Mucosa of rectum (tissue), 2 donors: ENCODE data around the gene TIGD7.
"Not testable (repeated sequence)": the region's sequence is repeated elsewhere in the genome, so short reads cannot be mapped to it uniquely, and the experiment has no call there.

Source experiments
- H3K27ac ChIP-seq, 2 donors: one replicate each; pipeline ENCODE4 v1.7.0; 2013; ENCODE audit warnings: inconsistent platforms in 2 of 2, low read depth in 2 of 2, low read length in 2 of 2
- H3K27me3 ChIP-seq, 2 donors: one replicate each; pipeline ENCODE4 v1.7.0; 2013; ENCODE audit warnings: low read length in 2 of 2; ENCODE audit not compliant: control insufficient read depth in 2 of 2, insufficient read depth in 2 of 2
- H3K36me3 ChIP-seq, 2 donors: one replicate each; pipeline ENCODE4 v1.7.0; 2013; ENCODE audit warnings: low read length in 2 of 2; ENCODE audit not compliant: control insufficient read depth in 2 of 2, insufficient read depth in 2 of 2
- H3K4me1 ChIP-seq, 2 donors: one replicate each; pipeline ENCODE4 v1.7.0; 2013; ENCODE audit warnings: low read length in 2 of 2, mild to moderate bottlenecking in 1 of 2; ENCODE audit not compliant: control insufficient read depth in 2 of 2, insufficient read depth in 2 of 2
- H3K4me3 ChIP-seq, 2 donors: one replicate each; pipeline ENCODE4 v1.7.0; 2013; ENCODE audit warnings: low read length in 2 of 2
- H3K9ac ChIP-seq, 2 donors: one replicate each; pipeline ENCODE4 v1.7.0; 2013; ENCODE audit warnings: low read length in 2 of 2, low read depth in 1 of 2, mild to moderate bottlenecking in 1 of 2
- H3K9me3 ChIP-seq, 2 donors: one replicate each; pipeline ENCODE4 v1.7.0; 2013; ENCODE audit warnings: low read length in 2 of 2; ENCODE audit not compliant: control insufficient read depth in 2 of 2
- donor health status: healthy.
- donor health status: Normal muscosa, but diverticular disease.

TIGD7 gene

DNA sequence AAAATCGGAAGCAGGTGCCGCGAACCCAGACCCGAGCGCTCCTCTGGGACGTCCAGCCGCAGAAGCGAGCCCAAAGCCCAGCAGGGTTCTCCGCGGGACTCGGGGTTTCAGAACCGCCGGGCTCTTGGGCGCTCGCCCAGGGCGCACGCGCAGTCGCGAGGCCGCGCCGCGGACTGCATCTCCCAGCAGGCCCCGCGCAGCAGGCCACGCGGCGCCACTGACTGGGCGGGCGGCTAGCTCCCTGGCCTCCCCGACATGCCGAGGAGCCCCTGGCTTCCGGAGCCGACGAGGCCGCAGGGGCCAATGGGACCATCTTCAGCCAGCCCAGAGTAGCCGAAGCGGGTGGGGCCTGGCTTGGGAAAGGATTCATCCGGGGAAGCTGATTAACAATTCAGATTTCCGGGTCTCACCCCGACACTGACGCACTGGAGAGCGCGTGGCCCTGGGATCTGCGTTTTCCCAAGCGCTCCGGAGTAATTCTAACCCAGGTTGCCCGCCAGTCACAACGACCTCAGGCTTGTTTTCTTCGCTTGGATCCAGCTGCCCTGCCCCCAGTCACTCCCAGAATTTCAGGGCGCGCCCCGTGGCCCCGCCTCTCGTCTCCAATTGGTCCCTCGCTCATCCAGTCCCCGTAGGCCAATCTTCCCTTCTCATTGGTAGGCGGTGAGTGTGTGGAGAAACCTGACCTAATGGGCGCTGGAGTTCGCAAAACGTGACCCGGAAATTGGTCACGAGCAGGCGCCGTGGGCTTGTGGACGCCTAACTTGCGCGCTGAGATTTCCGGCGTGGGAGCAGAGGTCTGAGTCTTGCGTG, 22.3 kb downstream of the TIGD7 start, which contains the start of gene ZNF263:
ZNF263 (plus strand) TSS at position 762 of the 813 bp plus-strand sequence. CDS start 328 bp downstream, outside the sequence.
- H3K4me3 ChIP-seq: peak within 1 kb of the TSS; percentile 93 to 94

DNA sequence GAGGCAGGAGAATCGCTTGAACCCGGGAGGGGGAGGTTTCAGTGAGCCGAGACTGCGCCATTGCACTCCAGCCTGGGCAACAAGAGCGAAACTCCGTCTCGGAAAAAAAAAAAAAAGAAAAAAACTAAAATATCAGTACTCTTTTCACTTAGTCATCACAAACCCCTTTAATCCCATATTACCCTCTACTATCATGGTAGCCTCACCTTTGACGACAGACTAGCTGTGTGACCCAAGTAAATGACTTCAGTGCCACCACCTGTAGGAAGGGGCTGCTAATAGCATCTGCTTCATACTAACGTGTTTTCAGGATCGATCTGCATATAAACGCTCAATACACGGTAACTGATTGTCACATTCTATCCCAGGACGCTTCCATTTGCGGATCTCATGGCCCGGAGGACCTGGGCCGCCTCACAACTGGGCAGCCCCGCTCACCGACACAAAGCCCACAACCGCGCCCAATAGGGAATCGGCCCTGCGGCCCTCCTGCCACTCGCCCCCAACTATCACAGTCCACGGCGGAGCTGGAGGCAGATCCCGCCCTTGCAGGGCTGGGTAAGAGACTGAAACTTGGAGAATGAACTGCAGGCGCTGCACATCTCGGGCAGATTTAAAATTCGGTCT, 23.0 kb downstream of the TIGD7 start:
- Histone ChIP-seq H3K9ac (peak overlapping the region; percentile 91 to 98), H3K9me3 (peaks cover 4 to 10% of the 10 kb centered on the region in 2 donors), H3K4me1 (peaks cover 9 to 15% of the 10 kb centered on the region in 2 donors), H3K36me3 (peaks cover 18 to 19% of the 10 kb centered on the region in 2 donors), H3K27me3 (no peaks in the 10 kb centered on the region), H3K27ac (peak overlapping the region; percentile 100), H3K4me3 (peak overlapping the region; percentile 93 to 94)

More for the DNA sequence above, 22.3 kb downstream of the TIGD7 start, which contains the start of gene ZNF263:
- no peaks in the 10 kb centered on the region for H3K27me3 ChIP-seq
- H3K4me1 ChIP-seq: peaks cover 9 to 15% of the 10 kb centered on the region in 2 donors
- H3K36me3 ChIP-seq: peaks cover 19 to 23% of the 10 kb centered on the region in 2 donors
- peak within 1 kb of the TSS; percentile 100 for H3K27ac ChIP-seq
- H3K9me3 ChIP-seq: peaks cover 4 to 10% of the 10 kb centered on the region in 2 donors
- peak within 1 kb of the TSS; percentile 91 to 98 for H3K9ac ChIP-seq

DNA sequence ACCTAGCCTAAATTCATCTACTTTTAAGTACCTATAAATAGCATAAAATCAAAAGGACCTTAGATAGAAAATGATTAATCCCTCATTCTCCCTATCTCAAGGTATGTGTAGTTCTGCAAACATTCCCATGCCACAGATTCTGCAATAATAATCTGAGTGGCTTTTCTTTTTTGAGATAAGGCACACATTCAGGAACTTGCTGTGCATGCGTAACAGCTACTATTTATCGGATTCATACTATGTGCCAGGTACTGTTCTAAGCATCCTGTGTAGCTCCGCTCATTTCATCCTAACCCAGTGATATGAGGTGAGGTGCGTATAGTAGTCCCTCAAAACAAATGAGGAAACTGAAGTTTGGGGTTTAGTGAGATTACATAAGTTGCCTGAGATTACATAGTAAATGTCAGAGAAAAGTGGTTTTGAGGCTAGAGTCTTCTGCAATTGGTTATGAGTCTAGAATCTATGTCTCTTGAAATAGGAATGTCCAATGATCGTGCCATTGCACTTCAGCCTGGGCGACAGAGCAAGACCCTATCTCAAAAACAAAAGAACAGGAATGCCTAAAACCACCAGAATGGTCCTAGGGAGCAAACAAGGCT, 23.9 kb downstream of the TIGD7 start:
- Histone ChIP-seq H3K27ac (no peak overlapping the region), H3K36me3 (peaks cover 12% of the 10 kb centered on the region in 2 donors), H3K27me3 (no peaks in the 10 kb centered on the region), H3K9ac (no peak overlapping the region), H3K4me3 (no peak overlapping the region), H3K9me3 (peaks cover 2 to 3% of the 10 kb centered on the region in 2 donors), H3K4me1 (peaks cover 9 to 15% of the 10 kb centered on the region in 2 donors)

DNA sequence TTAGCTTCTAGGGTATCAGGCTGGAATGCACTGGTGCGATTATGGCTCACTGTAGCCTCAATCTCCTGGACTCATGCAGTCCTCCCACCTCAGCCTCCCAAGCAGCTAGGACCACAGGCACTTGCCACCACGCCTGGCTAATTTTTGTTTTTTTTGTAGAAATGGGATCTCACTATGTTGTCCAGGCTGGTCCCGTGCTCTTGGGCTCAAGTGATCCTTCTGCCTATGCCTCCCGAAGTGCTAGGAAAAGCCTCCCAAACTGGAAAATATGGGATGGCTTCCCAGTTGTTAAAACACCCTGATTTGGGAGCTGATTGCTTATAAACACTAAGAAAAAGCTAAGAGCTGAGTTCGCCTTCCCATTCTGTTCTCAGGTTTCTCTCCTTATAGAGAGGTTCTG, 28.6 kb downstream of the TIGD7 start:
- Histone ChIP-seq H3K9ac (no peak overlapping the region), H3K4me3 (no peak overlapping the region), H3K27me3 (no peaks in the 10 kb centered on the region), H3K9me3 (no peaks in the 10 kb centered on the region), H3K27ac (no peak overlapping the region), H3K36me3 (no peaks in the 10 kb centered on the region), H3K4me1 (no peaks in the 10 kb centered on the region)

DNA sequence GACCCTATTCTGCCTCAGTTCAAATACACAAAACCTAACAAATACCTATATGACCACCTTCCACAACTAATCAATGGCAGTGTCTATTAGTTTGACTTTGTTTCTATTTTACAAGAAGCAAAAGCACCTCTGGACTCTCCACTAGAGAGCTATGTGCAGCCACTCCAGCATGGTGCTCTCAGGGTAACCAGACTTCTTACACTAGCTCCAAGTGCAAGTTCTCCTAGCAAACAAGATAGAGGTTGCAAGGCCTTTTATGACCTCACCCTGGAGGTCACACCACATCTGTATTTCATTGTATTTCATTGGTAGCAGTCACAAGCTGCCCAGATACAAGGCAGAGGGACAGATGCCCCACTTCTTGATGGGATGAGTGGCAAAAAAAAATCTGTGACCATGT, 30.3 kb downstream of the TIGD7 start:
- no peaks in the 10 kb centered on the region for H3K9me3 ChIP-seq
- no peak overlapping the region for H3K9ac ChIP-seq
- no peak overlapping the region for H3K27ac ChIP-seq
- no peak overlapping the region for H3K4me3 ChIP-seq
- H3K36me3 ChIP-seq: no peaks in the 10 kb centered on the region
- no peaks in the 10 kb centered on the region for H3K27me3 ChIP-seq
- H3K4me1 ChIP-seq: no peaks in the 10 kb centered on the region

DNA sequence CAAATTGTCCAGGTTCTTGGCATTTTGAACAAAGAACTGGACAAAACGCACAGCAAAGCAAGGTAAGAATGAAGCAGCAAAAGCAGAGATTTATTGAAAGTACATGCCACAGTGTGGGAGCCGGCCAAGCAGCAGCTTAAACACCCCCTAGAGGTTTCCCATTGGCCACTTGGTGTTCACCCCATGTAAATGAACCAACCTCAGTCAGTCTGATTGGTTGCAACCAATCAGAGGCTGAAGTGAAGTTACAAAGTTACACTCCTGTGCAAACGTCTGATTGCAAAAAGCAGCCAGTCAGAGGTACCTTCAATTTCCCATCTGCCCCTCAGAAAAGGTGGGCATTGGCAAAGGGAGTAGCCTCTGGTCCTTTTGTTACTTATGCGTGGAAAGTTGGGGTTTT, 30.7 kb downstream of the TIGD7 start:
- no peaks in the 10 kb centered on the region for H3K36me3 ChIP-seq
- no peak overlapping the region for H3K27ac ChIP-seq
- no peaks in the 10 kb centered on the region for H3K27me3 ChIP-seq
- H3K4me1 ChIP-seq: no peaks in the 10 kb centered on the region
- H3K9ac ChIP-seq: no peak overlapping the region
- H3K9me3 ChIP-seq: no peaks in the 10 kb centered on the region
- H3K4me3 ChIP-seq: no peak overlapping the region

DNA sequence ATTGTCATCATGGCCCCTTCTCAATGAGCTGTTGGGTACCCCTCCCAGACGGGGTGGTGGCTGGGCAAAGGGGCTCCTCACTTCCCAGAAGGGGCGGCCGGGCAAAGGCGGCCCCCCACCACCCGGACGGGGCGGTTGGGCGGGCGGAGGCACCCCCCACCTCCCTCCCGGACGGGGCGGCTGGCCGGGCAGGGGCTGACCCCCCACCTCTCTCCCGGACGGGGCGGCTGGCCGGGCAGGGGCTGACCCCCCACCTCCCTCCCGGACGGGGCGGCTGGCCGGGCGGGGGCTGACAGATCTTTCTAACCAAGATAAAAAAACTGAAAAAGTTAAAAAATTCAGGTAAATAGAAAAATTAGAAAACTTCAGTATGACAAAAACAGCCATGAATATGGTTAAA, 33.9 kb downstream of the TIGD7 start:
- not testable (repeated sequence) for H3K4me3 ChIP-seq, H3K4me1 ChIP-seq, H3K27me3 ChIP-seq, H3K9ac ChIP-seq, H3K27ac ChIP-seq, H3K9me3 ChIP-seq, H3K36me3 ChIP-seq

DNA sequence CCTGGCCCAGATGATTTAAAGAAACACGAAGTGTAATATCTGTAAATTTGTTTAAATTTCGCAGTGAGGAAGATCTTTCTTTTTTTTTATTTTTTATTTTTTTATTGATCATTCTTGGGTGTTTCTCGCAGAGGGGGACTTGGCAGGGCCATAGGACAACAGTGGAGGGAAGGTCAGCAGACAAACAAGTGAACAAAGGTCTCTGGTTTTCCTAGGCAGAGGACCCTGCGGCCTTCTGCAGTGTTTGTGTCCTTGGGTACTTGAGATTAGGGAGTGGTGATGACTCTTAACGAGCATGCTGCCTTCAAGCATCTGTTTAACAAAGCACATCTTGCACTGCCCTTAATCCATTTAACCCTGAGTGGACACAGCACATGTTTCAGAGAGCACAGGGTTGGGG, 34.5 kb downstream of the TIGD7 start:
- not testable (repeated sequence) for H3K9me3 ChIP-seq, H3K4me3 ChIP-seq, H3K27me3 ChIP-seq, H3K4me1 ChIP-seq, H3K36me3 ChIP-seq, H3K27ac ChIP-seq, H3K9ac ChIP-seq

DNA sequence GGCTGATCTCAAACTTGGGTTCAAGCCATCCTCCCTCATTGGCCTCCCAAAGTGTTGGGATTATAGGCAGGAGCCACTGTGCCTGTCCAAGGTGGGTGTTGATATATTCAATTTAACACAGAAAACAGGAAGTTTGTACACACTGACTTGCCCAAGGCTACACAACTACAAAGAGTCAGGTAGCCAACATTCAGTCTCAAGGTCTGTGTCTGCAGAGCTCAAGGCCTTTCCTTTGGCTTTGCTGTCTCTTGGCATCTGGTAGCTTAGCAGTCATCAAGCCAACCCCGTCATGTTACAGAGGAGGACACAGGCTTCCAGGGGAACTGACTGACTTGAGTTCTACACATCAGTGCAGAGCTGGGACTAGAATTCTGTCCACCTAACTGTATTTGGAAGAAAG, 36.9 kb downstream of the TIGD7 start:
- no peak overlapping the region for H3K9ac ChIP-seq
- H3K4me3 ChIP-seq: no peak overlapping the region
- peaks cover 4 to 5% of the 10 kb centered on the region in 2 donors for H3K36me3 ChIP-seq
- peaks cover 5 to 7% of the 10 kb centered on the region in 2 donors for H3K4me1 ChIP-seq
- H3K9me3 ChIP-seq: no peaks in the 10 kb centered on the region
- no peak overlapping the region for H3K27ac ChIP-seq
- no peaks in the 10 kb centered on the region for H3K27me3 ChIP-seq
